OCI-LY1 (cell line): ENCODE data around the gene TMEM52.

ENCODE experiments used
- H2AFZ ChIP-seq: fragments of 200-600 bp; sonication (generic), shearing (Covaris generic); 2 replicates; pipeline ENCODE4 v1.6.0; 2014; ENCODE audit warnings: antibody characterized with exemption, mild to moderate bottlenecking, low read length
- H3F3A ChIP-seq: fragments of 200-600 bp; sonication (generic), shearing (Covaris generic); 2 replicates; pipeline ENCODE4 v1.6.0; 2014; ENCODE audit warnings: mild to moderate bottlenecking, antibody characterized with exemption, low read length, moderate library complexity; ENCODE audit not compliant: insufficient read depth
- H3K27ac ChIP-seq: fragments of 200-600 bp; sonication (generic); 2 replicates; pipeline ENCODE4 v1.5.1; 2014; ENCODE audit warnings: low read length, mixed run types, mild to moderate bottlenecking, low read depth; ENCODE audit not compliant: poor library complexity, severe bottlenecking
- H3K27me3 ChIP-seq: fragments of 200-600 bp; sonication (generic); 2 replicates; pipeline ENCODE4 v1.6.0; 2014; ENCODE audit warnings: antibody characterized with exemption, mild to moderate bottlenecking, low read length, moderate library complexity; ENCODE audit not compliant: insufficient read depth
- H3K36me3 ChIP-seq: fragments of 200-600 bp; sonication (generic); 2 replicates; pipeline ENCODE4 v1.6.1; 2014; ENCODE audit warnings: mild to moderate bottlenecking, antibody characterized with exemption, low read length, moderate library complexity, mixed read lengths; ENCODE audit not compliant: insufficient read depth
- H3K4me1 ChIP-seq: fragments of 200-600 bp; sonication (generic); 2 replicates; pipeline ENCODE4 v1.5.1; 2014; ENCODE audit warnings: mild to moderate bottlenecking, low read length, moderate library complexity; ENCODE audit not compliant: insufficient read depth, severe bottlenecking
- H3K4me2 ChIP-seq: fragments of 200-600 bp; sonication (generic), shearing (Covaris generic); 2 replicates; pipeline ENCODE4 v1.6.1; 2014; ENCODE audit warnings: low read length
- H3K4me3 ChIP-seq: fragments of 200-600 bp; sonication (generic); 2 replicates; pipeline ENCODE4 v1.5.1; 2014; ENCODE audit warnings: low read length, low read depth, mild to moderate bottlenecking, mixed read lengths; ENCODE audit not compliant: poor library complexity, severe bottlenecking
- H3K79me2 ChIP-seq: fragments of 200-600 bp; shearing (Covaris generic); 2 replicates; pipeline ENCODE4 v1.6.1; 2016; ENCODE audit warnings: mixed run types, low read length, mixed read lengths; ENCODE audit not compliant: insufficient read depth
- H3K9ac ChIP-seq: fragments of 200-600 bp; sonication (generic), shearing (Covaris generic); 2 replicates; pipeline ENCODE4 v1.6.1; 2014; ENCODE audit warnings: mild to moderate bottlenecking, low read length, mixed read lengths
- H3K9me2 ChIP-seq: fragments of 200-600 bp; sonication (generic), shearing (Covaris generic); 2 replicates; pipeline ENCODE4 v1.6.1; 2014; ENCODE audit warnings: low read depth, mild to moderate bottlenecking, low read length, mixed read lengths
- H3K9me3 ChIP-seq: fragments of 200-600 bp; shearing (Covaris generic); 2 replicates; pipeline ENCODE4 v1.6.1; 2014; ENCODE audit warnings: low read length, mixed read lengths
- H4K20me1 ChIP-seq: fragments of 200-600 bp; sonication (generic), shearing (Covaris generic); 2 replicates; pipeline ENCODE4 v1.6.0; 2016; ENCODE audit warnings: mild to moderate bottlenecking, low read length; ENCODE audit not compliant: insufficient read depth
- CTCF ChIP-seq: fragments of 200-600 bp; sonication (generic), shearing (Covaris generic); IDR thresholded peaks from 2 replicates; pipeline ENCODE4 v1.5.1; 2017; ENCODE audit warnings: mild to moderate bottlenecking, antibody characterized with exemption, low read length, moderate library complexity, mixed read lengths
- EZH2 ChIP-seq: fragments of 200-600 bp; sonication (generic), shearing (Covaris generic); IDR thresholded peaks from 2 replicates; pipeline ENCODE4 v1.8.0; 2017; ENCODE audit warnings: borderline replicate concordance, mixed run types, mild to moderate bottlenecking, antibody characterized with exemption, low read length, moderate library complexity, mixed read lengths

Gene TMEM52

GRCh38 chr1:1921459-1921862 lies 2.4 kb upstream of the TMEM52 start:
- H3K9ac ChIP-seq, result no peak overlapping the region
- H2AFZ ChIP-seq, result no peak overlapping the region
- TF ChIP-seq EZH2, result no peak
- TF ChIP-seq CTCF, result no peak
- H3K27ac ChIP-seq, result no peak overlapping the region
- no peaks in the 10 kb centered on the region for H4K20me1 ChIP-seq
- H3K9me3 ChIP-seq, result no peaks in the 10 kb centered on the region
- H3K9me2 ChIP-seq, result no peaks in the 10 kb centered on the region
- no peaks in the 10 kb centered on the region for H3K79me2 ChIP-seq
- no peaks in the 10 kb centered on the region for H3F3A ChIP-seq
- H3K4me3 ChIP-seq, result no peak overlapping the region
- 0 out of 2 replicates have a peak, but pooled peaks cover 4% of the 10 kb centered on the region for H3K27me3 ChIP-seq
- H3K4me2 ChIP-seq, result no peak overlapping the region
- no peaks in the 10 kb centered on the region for H3K36me3 ChIP-seq
- H3K4me1 ChIP-seq, result peaks cover 9% of the 10 kb centered on the region

GRCh38 chr1:1920608-1921458 lies 1.8 kb upstream of the TMEM52 start:
- Histone ChIP-seq H3K9ac (no peak overlapping the region), H3K4me3 (no peak overlapping the region), H3K36me3 (no peaks in the 10 kb centered on the region), H3K4me2 (no peak overlapping the region), H3K9me3 (no peaks in the 10 kb centered on the region), H4K20me1 (no peaks in the 10 kb centered on the region), H3K27ac (no peak overlapping the region), H3K9me2 (no peaks in the 10 kb centered on the region), H3K27me3 (peaks cover 4% of the 10 kb centered on the region; the same call in 1 of the 2 replicates), H3K4me1 (peaks cover 9% of the 10 kb centered on the region), H3K79me2 (no peaks in the 10 kb centered on the region), H3F3A (no peaks in the 10 kb centered on the region), H2AFZ (no peak overlapping the region)
- no peak for TF ChIP-seq EZH2
- no peak for TF ChIP-seq CTCF

- Histone ChIP-seq H3F3A (no peaks in the 10 kb centered on the region), H3K27ac (no peak overlapping the region), H3K36me3 (no peaks in the 10 kb centered on the region), H4K20me1 (no peaks in the 10 kb centered on the region), H2AFZ (no peak overlapping the region), H3K79me2 (no peaks in the 10 kb centered on the region), H3K4me2 (peak overlapping the region; percentile 56), H3K9ac (no peak overlapping the region), H3K9me3 (no peaks in the 10 kb centered on the region), H3K9me2 (no peaks in the 10 kb centered on the region), H3K4me3 (no peak overlapping the region), H3K4me1 (peaks cover 9% of the 10 kb centered on the region), H3K27me3 (peaks cover 4% of the 10 kb centered on the region; the same call in 1 of the 2 replicates)
- TF ChIP-seq EZH2, result no peak
- no peak for TF ChIP-seq CTCF
Measured at GRCh38 chr1:1920057-1920607, 1.1 kb upstream of the TMEM52 start.
